ENCODE results near the gene RAD9A. TPM values are rescaled to one million over a fixed set of nuclear protein-coding genes. Genes with fewer than 3 reads are reported as not detected.

RAD9A gene
- total RNA-seq, 1 donor from 2014 or later = 9.4 TPM

DNA sequence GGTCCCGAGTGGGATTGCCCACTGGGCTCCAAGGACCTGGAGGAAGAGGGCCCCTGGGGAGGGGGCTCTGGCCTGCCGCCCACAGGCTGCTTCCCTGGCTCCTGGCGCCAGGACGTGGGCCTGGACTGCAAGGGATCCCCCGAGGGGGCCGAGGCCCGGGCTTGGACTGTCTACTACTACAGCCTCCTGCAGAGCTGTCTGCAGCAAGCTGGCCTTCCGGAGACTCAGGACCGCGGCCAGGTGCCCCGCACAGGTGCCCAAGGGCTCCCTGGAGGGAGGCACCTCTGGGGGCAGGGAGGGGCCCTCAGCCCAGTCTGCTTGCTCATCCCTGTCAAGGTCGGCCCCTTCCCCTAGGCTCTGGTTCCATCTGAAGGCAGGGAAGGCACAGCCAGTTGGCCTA is 25.6 kb downstream of the RAD9A start:
- no peaks in the 10 kb centered on the region for H3K36me3 ChIP-seq (ENCODE audit: insufficient read depth, low read length)
- no peak overlapping the region for H3K4me2 ChIP-seq (ENCODE audit: low read length)
- H3K27me3 ChIP-seq (ENCODE audit: insufficient read depth, low read length) = peaks cover 2% of the 10 kb centered on the region
- no peaks in the 10 kb centered on the region for H3K9me3 ChIP-seq (ENCODE audit: insufficient read depth, low read depth, low read length)
- Mint-ChIP-seq H3K4me1 (ENCODE audit: low read depth, unreplicated experiment) (peaks cover 4% of the 10 kb centered on the region), H3K27ac (ENCODE audit: unreplicated experiment) (no peak overlapping the region), H3K9me3 (ENCODE audit: unreplicated experiment) (no peaks in the 10 kb centered on the region), H3K4me3 (ENCODE audit: unreplicated experiment) (no peak overlapping the region), H3K36me3 (ENCODE audit: low read depth, unreplicated experiment) (peaks cover 2% of the 10 kb centered on the region), H3K27me3 (ENCODE audit: low read depth, unreplicated experiment) (peaks cover 23% of the 10 kb centered on the region)
- TF ChIP-seq EZH2 (IDR thresholded peaks at IDR 0.05; ENCODE audit: insufficient read depth, low read length) = no peak
- TF ChIP-seq CTCF (IDR thresholded peaks at IDR 0.05; ENCODE audit: insufficient read depth, low read depth, low read length) = no peak
- H4K20me1 ChIP-seq (ENCODE audit: insufficient read depth, low read length) = no peaks in the 10 kb centered on the region
- H3K79me2 ChIP-seq (ENCODE audit: insufficient read depth, low read length) = no peaks in the 10 kb centered on the region
- no peak overlapping the region for H3K27ac ChIP-seq (ENCODE audit: low read depth, low read length)
- DNase-seq (ENCODE audit: low read depth) = no peak
- H3K4me3 ChIP-seq (ENCODE audit: insufficient read depth, low read depth, low read length) = no peak overlapping the region
- H3K9ac ChIP-seq (ENCODE audit: low read length) = no peak overlapping the region
- peaks cover 8% of the 10 kb centered on the region for H3K4me1 ChIP-seq (ENCODE audit: insufficient read depth, low read length)
- no peak for FAIRE-seq
- no peak overlapping the region for H2AFZ ChIP-seq (ENCODE audit: low read depth, low read length)

- FAIRE-seq = no peak
- Mint-ChIP-seq H3K4me1 (ENCODE audit: low read depth, unreplicated experiment) (peaks cover 1% of the 10 kb centered on the region), H3K27ac (ENCODE audit: unreplicated experiment) (no peak overlapping the region), H3K4me3 (ENCODE audit: unreplicated experiment) (no peak overlapping the region), H3K27me3 (ENCODE audit: low read depth, unreplicated experiment) (peaks cover 22% of the 10 kb centered on the region), H3K9me3 (ENCODE audit: unreplicated experiment) (no peaks in the 10 kb centered on the region), H3K36me3 (ENCODE audit: low read depth, unreplicated experiment) (peaks cover 2% of the 10 kb centered on the region)
- H3K9ac ChIP-seq (ENCODE audit: low read length) = no peak overlapping the region
- H3K4me1 ChIP-seq (ENCODE audit: insufficient read depth, low read length) = peaks cover 8% of the 10 kb centered on the region
- no peaks in the 10 kb centered on the region for H3K79me2 ChIP-seq (ENCODE audit: insufficient read depth, low read length)
- H3K36me3 ChIP-seq (ENCODE audit: insufficient read depth, low read length) = no peaks in the 10 kb centered on the region
- no peak overlapping the region for H2AFZ ChIP-seq (ENCODE audit: low read depth, low read length)
- no peak for DNase-seq (ENCODE audit: low read depth)
- peaks cover 2% of the 10 kb centered on the region for H3K27me3 ChIP-seq (ENCODE audit: insufficient read depth, low read length)
- no peak overlapping the region for H3K4me3 ChIP-seq (ENCODE audit: insufficient read depth, low read depth, low read length)
- no peaks in the 10 kb centered on the region for H3K9me3 ChIP-seq (ENCODE audit: insufficient read depth, low read depth, low read length)
- H4K20me1 ChIP-seq (ENCODE audit: insufficient read depth, low read length) = no peaks in the 10 kb centered on the region
- TF ChIP-seq EZH2 (IDR thresholded peaks at IDR 0.05; ENCODE audit: insufficient read depth, low read length) (no peak), CTCF (IDR thresholded peaks at IDR 0.05; ENCODE audit: insufficient read depth, low read depth, low read length) (no peak)
- no peak overlapping the region for H3K27ac ChIP-seq (ENCODE audit: low read depth, low read length)
- no peak overlapping the region for H3K4me2 ChIP-seq (ENCODE audit: low read length)
Measured at GRCh38 chr11:67418476-67419281, 26.9 kb downstream of the RAD9A start.

Measured in astrocyte (in vitro differentiated cells and primary cell).